GM12878 (cell line): ENCODE measurements around the gene CDC14A. TPM values are rescaled to one million over a fixed set of nuclear protein-coding genes. Genes with fewer than 3 reads are reported as not detected.

Experiments used
- ATAC-seq: fragments of 200-7000 bp; cut with Tn5 transposase; 3 replicates; pipeline ENCODE4 v1.9.1; 2020; ENCODE audit warnings: mild to moderate bottlenecking, moderate library complexity
- BruUV-seq: library from RNA; stranded (reverse); fragments of 400-500 nt; replicated peaks from 2 replicates; lab custom pipeline; 2021; lab: Mats Ljungman, UMichigan
- CTCF ChIA-PET: fragments of 300-600 bp; sonication (Branson Sonifier 250); formaldehyde crosslinking; extraction: SDS; loops from one replicate; lab custom pipeline; 2021; ENCODE audit warnings: inconsistent platforms; lab: Yijun Ruan, JAX
- POLR2A ChIA-PET: fragments of 350-600 bp; formaldehyde crosslinking; extraction: SDS; loops from one replicate; lab custom pipeline; 2021; ENCODE audit warnings: inconsistent platforms; lab: Charles Lee
- RAD21 ChIA-PET: fragments of 300-600 bp; sonication (Branson Sonifier 250); formaldehyde crosslinking; loops from one replicate; lab custom pipeline; 2023; ENCODE audit warnings: antibody characterized with exemption; ENCODE audit not compliant: unreplicated experiment; lab: Charles Lee
- SMC1A ChIA-PET: fragments of 300-600 bp; sonication (Branson Sonifier 250); formaldehyde crosslinking; loops from one replicate; lab custom pipeline; 2023; ENCODE audit not compliant: unreplicated experiment, uncharacterized antibody; lab: Charles Lee
- DNase-seq: peaks from one replicate; pipeline ENCODE4 v3.0.0-alpha.2; 2011; ENCODE audit warnings: low read depth, low spot score
- FAIRE-seq: peaks from 3 replicates; lab custom pipeline; 2011; peaks lifted over from hg19 to GRCh38; lab: Jason Lieb, UNC
- H2AFZ ChIP-seq: 2 replicates; pipeline ENCODE4 v1.6.0; 2011; ENCODE audit warnings: low read depth, low read length, control low read depth; ENCODE audit not compliant: control insufficient read depth
- H3K27ac ChIP-seq: 2 replicates; pipeline ENCODE4 v1.5.1; 2011; ENCODE audit warnings: control low read depth; ENCODE audit not compliant: control insufficient read depth, insufficient read depth
- H3K27me3 ChIP-seq, 2 experiments: replicated peaks in 1 of 2; 2 replicates each; pipeline versions ENCODE4 v1.6.0 to v1.6.1; 2011; ENCODE audit warnings: low read length in 1 of 2; ENCODE audit not compliant: control insufficient read depth in 2 of 2, insufficient read depth in 2 of 2
- H3K36me3 ChIP-seq, 2 experiments: 2 replicates each; pipeline ENCODE4 v1.5.1; 2011; ENCODE audit warnings: low read length in 1 of 2; ENCODE audit not compliant: control insufficient read depth in 2 of 2, insufficient read depth in 2 of 2
- H3K4me1 ChIP-seq: 2 replicates; pipeline ENCODE4 v1.6.1; 2011; ENCODE audit warnings: mild to moderate bottlenecking, low read length, moderate library complexity, mixed read lengths; ENCODE audit not compliant: control insufficient read depth, insufficient read depth
- H3K4me2 ChIP-seq: 2 replicates; pipeline ENCODE4 v1.6.0; 2011; ENCODE audit warnings: control low read depth; ENCODE audit not compliant: control insufficient read depth, insufficient read depth
- H3K4me3 ChIP-seq: fragments of 200-600 bp; sonication (generic); 2 replicates; pipeline ENCODE4 v1.5.1; 2016
- H3K79me2 ChIP-seq: 2 replicates; pipeline ENCODE4 v1.6.0; 2011; ENCODE audit warnings: low read length; ENCODE audit not compliant: control insufficient read depth, insufficient read depth
- H3K9ac ChIP-seq: 2 replicates; pipeline ENCODE4 v1.8.0; 2011; ENCODE audit warnings: low read length, control low read depth, mixed read lengths; ENCODE audit not compliant: control insufficient read depth, insufficient read depth
- H3K9me3 ChIP-seq: replicated peaks from 3 replicates; pipeline ENCODE4 v1.5.1; 2011; ENCODE audit warnings: mild to moderate bottlenecking, low read length; ENCODE audit not compliant: control insufficient read depth, insufficient read depth
- H4K20me1 ChIP-seq: 2 replicates; pipeline ENCODE4 v1.6.0; 2011; ENCODE audit not compliant: control insufficient read depth, insufficient read depth
- ASH2L ChIP-seq: fragments of 300-600, 200-600 bp; sonication (generic); IDR thresholded peaks from 2 replicates; pipeline ENCODE4 v1.6.1; 2017; ENCODE audit warnings: low read depth, mild to moderate bottlenecking, borderline replicate concordance
- EP300 ChIP-seq, 2 experiments: fragments of 150-350 bp in 1 of 2; IDR thresholded peaks; 2 replicates each; pipeline ENCODE4 v1.6.1; 2011 to 2012; ENCODE audit warnings: low read depth in 2 of 2, low read length in 2 of 2, borderline replicate concordance in 1 of 2, improper control_type of control experiment in 1 of 2, inconsistent platforms in 1 of 2; ENCODE audit not compliant: control insufficient read depth in 1 of 2
- MEF2B ChIP-seq: fragments of 450-650 bp; IDR thresholded peaks from 2 replicates; pipeline ENCODE4 v1.6.1; 2018; ENCODE audit warnings: mild to moderate bottlenecking, moderate library complexity; ENCODE audit not compliant: partially characterized antibody, poor library complexity, severe bottlenecking
- MYC ChIP-seq: IDR thresholded peaks from 2 replicates; pipeline ENCODE4 v1.6.1; 2011; ENCODE audit warnings: mild to moderate bottlenecking, low read length, moderate library complexity, inconsistent platforms; ENCODE audit not compliant: insufficient read depth, insufficient replicate concordance, insufficient read length, severe bottlenecking
- PKNOX1 ChIP-seq: fragments of 450-650 bp; IDR thresholded peaks from 2 replicates; pipeline ENCODE4 v1.6.1; 2016; ENCODE audit warnings: mild to moderate bottlenecking
- PML ChIP-seq: IDR thresholded peaks from 2 replicates; pipeline ENCODE4 v1.6.1; 2012; ENCODE audit warnings: low read length, inconsistent platforms
- USF1 ChIP-seq: IDR thresholded peaks from 2 replicates; pipeline ENCODE4 v1.6.1; 2011; ENCODE audit warnings: borderline replicate concordance, low read depth, mild to moderate bottlenecking, moderate library complexity, mixed read lengths, low read length; ENCODE audit not compliant: insufficient read depth; ENCODE audit errors: extremely low read length
- ZBTB11 ChIP-seq: fragments of 450-650 bp; formaldehyde crosslinking; IDR thresholded peaks from 2 replicates; pipeline ENCODE4 v1.5.0; 2022; ENCODE audit warnings: mild to moderate bottlenecking, missing genetic modification characterization
- WGBS: methylation state at CpG from one replicate; pipeline ENCODE4 v1.1.6; 2016; ENCODE audit warnings: low lambda C conversion rate; ENCODE audit not compliant: insufficient replicate concordance, insufficient coverage; ENCODE audit errors: missing lambda C conversion rate; 5-methylcytosine and 5-hydroxymethylcytosine counted together
- in situ Hi-C: fragments of 300-500 bp; cut with MboI; formaldehyde crosslinking; loops from 9 replicates; pipeline ENCODE4 v1.14.3; 2018; ENCODE audit warnings: mixed read lengths
- intact Hi-C: fragments of 100-400 bp; cut with micrococcal nuclease; formaldehyde crosslinking; loops from one replicate; pipeline ENCODE4 v1.14.2; 2022; ENCODE audit not compliant: unreplicated experiment
- polyA plus RNA-seq, 11 experiments: library from polyadenylated mRNA; depleted of rRNA in 4 of 11; unstranded in 6 of 11; stranded (reverse) in 5 of 11; fragments of >200 nt; fragmentation: Nextera tagmentation in 4 of 11; fragmentation: Illumina TruSeq in 1 of 11; extraction: Ambion mirVana in 4 of 11; extraction: Trizol in 1 of 11; gene quantifications; 1 replicate in 1 of 11; 2 replicates in 10 of 11; pipeline versions ENCODE4 v1.2.1 to v1.2.3, GENCODE V29; 2011 to 2016; ENCODE audit warnings: inconsistent platforms in 2 of 11, missing spikeins in 2 of 11, low read depth in 1 of 11
- total RNA-seq, 4 experiments: library from RNA; depleted of rRNA in 3 of 4; stranded (reverse); fragments of >200 nt in 3 of 4; fragmentation: Illumina TruSeq in 1 of 4; extraction: Trizol in 1 of 4; gene quantifications; 2 replicates each; pipeline versions ENCODE4 v1.2.1 to v1.2.3, GENCODE V29; 2013 to 2021

Gene CDC14A
- total and polyA plus RNA-seq, 10 of the 15 experiments (the other 5 are each of a cell fraction or from before 2014, with no cell fraction given): 1.5 to 7.1 (median 5.5) TPM

- FAIRE-seq (no peak), DNase-seq (no peak), ATAC-seq (peak; percentile 67)
- 61% methylated on average over 3 of the region's 3 CpGs for WGBS
- BruUV-seq: no TSS peak
- intact Hi-C loops: no loop called here
- H3K4me3 ChIP-seq: no peak overlapping the region
- ChIA-PET SMC1A (interaction anchor here (0.9 to 2.0 kb wide), 3 partner anchors 10 to 53 kb away, joined by 3 to 8 read pairs (median 3); no protein-coding TSS in a partner anchor), CTCF (interaction anchor here (2.6 kb wide), 1 partner anchor 94 kb away, joined by 9 read pairs; no protein-coding TSS in a partner anchor), RAD21 (interaction anchor here (0.6 to 1.1 kb wide), 2 partner anchors 11 to 393 kb away, joined by 3 read pairs; no protein-coding TSS in a partner anchor), POLR2A (no interaction called here)
- H3K79me2 ChIP-seq: no peaks in the 10 kb centered on the region; the same call in 1 of the 2 replicates
- H3K9ac ChIP-seq: no peak overlapping the region
- H3K4me2 ChIP-seq: no peak overlapping the region
- no peaks in the 10 kb centered on the region for H4K20me1 ChIP-seq
- in situ Hi-C loops: no loop called here
- H2AFZ ChIP-seq: no peak overlapping the region
- H3K36me3 ChIP-seq: no peaks in the 10 kb centered on the region; a peak in 1 of 4 replicates
- no peaks in the 10 kb centered on the region; the same call in 1 of the 2 replicates for H3K4me1 ChIP-seq
- no peaks in the 10 kb centered on the region; the same call in 2 of the 3 replicates for H3K9me3 ChIP-seq
- TF ChIP-seq PML (no peak), ZBTB11 (no peak), PKNOX1 (no peak), USF1 (no peak), MEF2B (no peak), MYC (no peak), ASH2L (no peak), EP300 (IDR thresholded peaks at IDR 0.05; ENCODE audit: borderline replicate concordance in 1 of 2, control insufficient read depth in 1 of 2, low read depth in 2 of 2, low read length in 2 of 2) (no peak)
- no peaks in the 10 kb centered on the region for H3K27me3 ChIP-seq
- H3K27ac ChIP-seq: no peak overlapping the region
Measured at GRCh38 chr1:100364697-100365096, 12.4 kb downstream of the CDC14A start.
